ENCODE results near the gene CAST. TPM values are rescaled to one million over a fixed set of nuclear protein-coding genes. Genes with fewer than 3 reads are reported as not detected.
A peak's percentile ranks its signal among the peaks of the same experiment; 100 is the strongest.

The CAST gene
- polyA plus RNA-seq, 4 donors, result 96.7 to 228 (median 143) TPM

DNA sequence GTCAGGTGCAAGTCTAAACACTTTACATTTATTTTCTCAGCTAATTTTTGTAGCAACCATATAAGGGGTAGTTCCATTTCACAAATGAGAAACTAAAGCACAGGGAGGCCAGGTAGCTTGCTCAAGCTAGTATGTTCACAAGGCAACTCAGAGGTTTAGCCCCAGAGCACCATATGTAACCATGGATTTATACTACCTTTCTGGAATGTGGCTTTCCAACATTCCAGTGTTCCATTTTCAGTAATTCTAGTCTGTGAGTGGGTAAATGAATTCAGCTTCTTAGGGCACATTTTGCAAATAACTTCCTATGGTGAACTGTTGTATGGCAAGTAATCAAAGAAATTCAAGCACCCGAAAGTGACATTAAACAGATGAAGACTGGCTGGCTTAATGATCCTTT is 25.0 kb upstream of the CAST start:
- H3K36me3 ChIP-seq (ENCODE audit: control insufficient read depth in 3 of 3, insufficient read depth in 2 of 3, low read depth in 1 of 3, low read length in 3 of 3), result no peaks in the 10 kb centered on the region
- no peak for FAIRE-seq
- no peaks in the 10 kb centered on the region for H3K27me3 ChIP-seq (ENCODE audit: control insufficient read depth in 3 of 3, insufficient read depth in 3 of 3, low read length in 3 of 3)
- H3K4me3 ChIP-seq (ENCODE audit: low read depth in 1 of 3, low read length in 3 of 3), result no peak overlapping the region
- no peak overlapping the region for H3K27ac ChIP-seq (ENCODE audit: low read depth in 1 of 3, low read length in 2 of 3)
- no peaks in the 10 kb centered on the region for H3K9me3 ChIP-seq (ENCODE audit: control insufficient read depth in 2 of 2, insufficient read depth in 1 of 2, low read depth in 1 of 2, low read length in 1 of 2)
- DNase-seq, result no peak
- peaks cover 0 to 6% (median 0%) of the 10 kb centered on the region in 3 donors for H3K4me1 ChIP-seq (ENCODE audit: control insufficient read depth in 3 of 3, insufficient read depth in 2 of 3, low read depth in 1 of 3, low read length in 2 of 3)
- WGBS, 3 donors, result 85 to 100% (median 95%) methylated on average over 1 of the region's 1 CpG

DNA sequence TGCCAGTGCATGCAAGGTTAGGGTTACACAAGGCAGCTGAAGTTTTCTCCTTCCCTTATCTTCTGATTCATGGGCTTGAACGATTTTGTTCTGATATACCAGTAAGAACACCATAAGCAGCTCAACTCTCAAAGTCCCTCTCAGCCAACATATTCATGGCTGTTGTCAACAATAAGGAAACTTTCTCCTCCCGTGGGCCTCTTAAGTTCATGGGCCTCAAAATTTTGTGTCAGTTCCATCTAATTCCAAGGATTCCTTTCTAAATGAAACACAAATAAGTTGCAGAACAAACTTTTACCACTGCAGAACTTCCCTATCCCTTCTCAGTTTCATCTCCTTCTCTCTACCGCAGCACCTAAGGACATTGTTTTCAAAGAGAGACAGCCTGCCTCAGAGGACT is 23.6 kb upstream of the CAST start:
- FAIRE-seq, result no peak
- H3K4me1 ChIP-seq (ENCODE audit: control insufficient read depth in 3 of 3, insufficient read depth in 2 of 3, low read depth in 1 of 3, low read length in 2 of 3), result peaks cover 0 to 10% (median 0%) of the 10 kb centered on the region in 3 donors
- no peak overlapping the region for H3K4me3 ChIP-seq (ENCODE audit: low read depth in 1 of 3, low read length in 3 of 3)
- no peak overlapping the region for H3K27ac ChIP-seq (ENCODE audit: low read depth in 1 of 3, low read length in 2 of 3)
- H3K36me3 ChIP-seq (ENCODE audit: control insufficient read depth in 3 of 3, insufficient read depth in 2 of 3, low read depth in 1 of 3, low read length in 3 of 3), result no peaks in the 10 kb centered on the region
- H3K9me3 ChIP-seq (ENCODE audit: control insufficient read depth in 2 of 2, insufficient read depth in 1 of 2, low read depth in 1 of 2, low read length in 1 of 2), result no peaks in the 10 kb centered on the region
- DNase-seq, result no peak
- 70 to 77% (median 75%) methylated on average over 3 of the region's 3 CpGs for WGBS, 3 donors
- H3K27me3 ChIP-seq (ENCODE audit: control insufficient read depth in 3 of 3, insufficient read depth in 3 of 3, low read length in 3 of 3), result no peaks in the 10 kb centered on the region

DNA sequence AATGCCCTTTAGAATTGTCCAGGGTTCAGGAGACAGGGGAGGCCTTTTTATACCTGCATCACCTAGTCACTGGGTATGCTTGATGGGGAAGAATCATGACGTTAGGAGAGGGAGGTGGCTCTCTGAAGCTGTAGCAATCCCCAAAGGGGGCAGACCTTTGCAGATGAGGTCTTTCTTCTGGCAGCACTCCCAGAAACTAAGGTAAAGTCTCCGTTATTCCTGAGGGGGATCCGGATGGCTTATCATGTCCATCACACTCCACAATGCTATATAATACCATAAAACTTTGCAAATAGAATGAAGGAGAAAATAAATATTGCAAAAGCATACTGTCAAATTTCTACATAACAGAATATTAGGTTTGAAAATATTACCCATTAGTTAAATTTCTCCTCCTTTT is 21.5 kb upstream of the CAST start:
- no peak for FAIRE-seq
- WGBS, 3 donors, result 46 to 53% (median 48%) methylated on average over 3 of the region's 3 CpGs

DNA sequence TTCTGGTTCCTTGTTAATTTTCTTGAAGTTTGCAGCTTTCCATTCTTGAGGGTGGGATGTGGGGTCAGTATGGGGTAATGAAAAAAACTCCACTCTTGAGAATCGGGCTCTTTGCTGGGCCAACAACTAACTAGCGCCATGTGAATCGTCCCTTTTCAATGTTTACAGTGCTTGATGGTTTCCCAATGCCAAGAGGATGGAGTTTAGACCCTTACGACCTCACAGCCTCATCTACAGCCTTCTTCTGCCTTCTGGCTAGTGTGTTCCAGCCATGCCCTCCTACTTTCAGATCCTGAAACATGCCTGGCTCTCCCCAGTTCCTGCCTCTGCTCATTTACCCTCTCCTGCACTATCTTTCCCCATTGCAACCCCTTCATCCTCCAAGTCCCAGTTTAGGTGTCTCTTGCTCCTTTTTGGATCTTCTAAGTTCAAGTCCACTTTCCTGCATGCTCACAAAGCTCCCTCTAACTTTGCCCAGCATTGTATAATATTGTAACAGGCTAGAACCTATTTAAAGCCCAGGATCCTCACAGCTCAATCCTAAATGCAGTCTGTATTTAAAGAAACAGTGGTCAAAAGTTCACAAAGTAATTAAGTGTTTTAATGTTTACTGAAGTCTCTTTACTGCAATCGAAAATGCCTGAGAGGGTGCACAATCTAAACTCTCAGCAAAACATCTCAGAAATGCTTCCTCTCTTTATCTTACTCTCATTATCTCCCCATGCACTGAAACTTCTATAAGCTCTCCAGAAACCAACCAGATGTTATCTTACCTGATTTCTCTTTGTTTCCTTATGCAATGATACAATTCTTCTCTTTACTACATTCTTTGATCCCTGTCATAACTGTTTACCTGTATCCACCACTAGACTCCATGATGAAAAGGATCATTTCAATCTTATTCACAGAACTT is 20.6 kb upstream of the CAST start:
- Histone ChIP-seq H3K4me1 (ENCODE audit: control insufficient read depth in 3 of 3, insufficient read depth in 2 of 3, low read depth in 1 of 3, low read length in 2 of 3) (peaks cover 0 to 10% (median 0%) of the 10 kb centered on the region in 3 donors), H3K27me3 (ENCODE audit: control insufficient read depth in 3 of 3, insufficient read depth in 3 of 3, low read length in 3 of 3) (no peaks in the 10 kb centered on the region), H3K4me3 (ENCODE audit: low read depth in 1 of 3, low read length in 3 of 3) (no peak overlapping the region), H3K27ac (ENCODE audit: low read depth in 1 of 3, low read length in 2 of 3) (no peak overlapping the region), H3K36me3 (ENCODE audit: control insufficient read depth in 3 of 3, insufficient read depth in 2 of 3, low read depth in 1 of 3, low read length in 3 of 3) (no peaks in the 10 kb centered on the region), H3K9me3 (ENCODE audit: control insufficient read depth in 2 of 2, insufficient read depth in 1 of 2, low read depth in 1 of 2, low read length in 1 of 2) (no peaks in the 10 kb centered on the region)
- DNase-seq (peak in 1 of 2 donors; percentile 52), FAIRE-seq (no peak)
- WGBS, 3 donors, result 28 to 36% (median 34%) methylated on average over 5 of the region's 5 CpGs

More for the DNA sequence above, 21.5 kb upstream of the CAST start:
- no peaks in the 10 kb centered on the region for H3K36me3 ChIP-seq (ENCODE audit: control insufficient read depth in 3 of 3, insufficient read depth in 2 of 3, low read depth in 1 of 3, low read length in 3 of 3)
- H3K27ac ChIP-seq (ENCODE audit: low read depth in 1 of 3, low read length in 2 of 3), result no peak overlapping the region
- no peak overlapping the region for H3K4me3 ChIP-seq (ENCODE audit: low read depth in 1 of 3, low read length in 3 of 3)
- H3K9me3 ChIP-seq (ENCODE audit: control insufficient read depth in 2 of 2, insufficient read depth in 1 of 2, low read depth in 1 of 2, low read length in 1 of 2), result no peaks in the 10 kb centered on the region
- peaks cover 0 to 10% (median 0%) of the 10 kb centered on the region in 3 donors for H3K4me1 ChIP-seq (ENCODE audit: control insufficient read depth in 3 of 3, insufficient read depth in 2 of 3, low read depth in 1 of 3, low read length in 2 of 3)
- DNase-seq, result no peak
- H3K27me3 ChIP-seq (ENCODE audit: control insufficient read depth in 3 of 3, insufficient read depth in 3 of 3, low read length in 3 of 3), result no peaks in the 10 kb centered on the region

DNA sequence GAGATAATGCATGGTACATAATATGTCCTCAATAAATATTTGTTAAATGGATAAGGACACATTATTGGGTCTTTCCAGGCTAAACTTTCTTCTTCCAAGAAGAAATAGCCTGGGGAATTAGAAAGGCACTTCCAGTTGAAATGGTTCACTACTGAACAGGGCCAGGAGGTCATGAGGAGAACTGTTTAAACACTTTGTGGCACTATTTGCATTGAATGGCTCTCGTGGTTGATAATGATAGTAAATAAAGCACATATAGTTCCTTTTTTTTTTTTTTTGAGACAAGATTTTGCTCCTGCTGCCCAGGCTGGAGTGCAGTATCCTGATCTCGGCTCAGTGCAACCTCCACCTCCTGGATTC is 19.9 kb upstream of the CAST start:
- Histone ChIP-seq H3K27me3 (ENCODE audit: control insufficient read depth in 3 of 3, insufficient read depth in 3 of 3, low read length in 3 of 3) (no peaks in the 10 kb centered on the region), H3K4me1 (ENCODE audit: control insufficient read depth in 3 of 3, insufficient read depth in 2 of 3, low read depth in 1 of 3, low read length in 2 of 3) (peaks cover 0 to 10% (median 0%) of the 10 kb centered on the region in 3 donors), H3K36me3 (ENCODE audit: control insufficient read depth in 3 of 3, insufficient read depth in 2 of 3, low read depth in 1 of 3, low read length in 3 of 3) (no peaks in the 10 kb centered on the region), H3K4me3 (ENCODE audit: low read depth in 1 of 3, low read length in 3 of 3) (no peak overlapping the region), H3K27ac (ENCODE audit: low read depth in 1 of 3, low read length in 2 of 3) (no peak overlapping the region), H3K9me3 (ENCODE audit: control insufficient read depth in 2 of 2, insufficient read depth in 1 of 2, low read depth in 1 of 2, low read length in 1 of 2) (no peaks in the 10 kb centered on the region)
- FAIRE-seq (no peak), DNase-seq (no peak)
- 44 to 71% (median 62%) methylated on average over 2 of the region's 2 CpGs for WGBS, 3 donors

DNA sequence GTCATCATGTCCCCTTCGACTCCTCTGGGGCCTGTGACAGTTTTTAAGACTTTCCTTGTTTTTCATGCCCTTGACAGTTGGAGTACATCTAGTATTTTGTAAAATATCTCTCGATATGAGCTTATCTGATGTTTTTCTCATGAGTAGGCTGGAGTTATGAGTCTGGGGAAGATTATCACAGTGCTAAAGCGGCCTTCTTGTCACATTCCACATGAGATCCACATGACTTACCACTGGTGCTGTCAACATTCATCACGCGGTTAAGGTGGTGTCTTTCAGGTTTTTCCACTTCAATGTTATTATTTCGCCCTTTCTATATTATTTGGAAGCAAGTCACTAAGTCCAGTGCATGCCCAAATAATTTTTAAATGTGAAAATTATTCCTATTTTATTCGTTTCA is 17.1 kb upstream of the CAST start:
- no peak overlapping the region for H3K4me3 ChIP-seq (ENCODE audit: low read depth in 1 of 3, low read length in 3 of 3)
- 85 to 90% (median 86%) methylated on average over 7 of the region's 7 CpGs for WGBS, 3 donors
- FAIRE-seq, result no peak

DNA sequence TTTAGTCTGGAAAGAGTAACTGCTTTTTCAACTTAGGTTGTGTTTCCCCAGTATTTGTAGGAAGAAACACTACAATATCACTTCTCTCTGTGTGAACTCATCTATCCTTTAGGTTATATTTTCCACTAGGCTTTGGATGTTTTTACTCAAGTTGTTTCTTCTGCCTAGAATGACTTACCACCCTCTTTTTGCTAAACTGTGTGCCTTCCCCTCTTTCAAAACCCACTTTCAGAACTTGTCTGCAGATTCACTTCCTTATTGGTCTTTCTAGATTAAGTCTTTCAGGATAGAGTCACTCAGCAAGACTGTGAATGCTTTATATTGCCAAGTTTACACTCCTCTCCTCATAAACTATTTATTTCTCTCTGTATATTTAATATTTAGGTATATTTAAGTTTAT is 14.2 kb upstream of the CAST start:
- DNase-seq (no peak), FAIRE-seq (no peak)
- H3K27ac ChIP-seq (ENCODE audit: low read depth in 1 of 3, low read length in 2 of 3), result peak overlapping the region in 1 of 3 donors; percentile 0
- no peaks in the 10 kb centered on the region for H3K27me3 ChIP-seq (ENCODE audit: control insufficient read depth in 3 of 3, insufficient read depth in 3 of 3, low read length in 3 of 3)
- no peak overlapping the region for H3K4me3 ChIP-seq (ENCODE audit: low read depth in 1 of 3, low read length in 3 of 3)
- H3K4me1 ChIP-seq (ENCODE audit: control insufficient read depth in 3 of 3, insufficient read depth in 2 of 3, low read depth in 1 of 3, low read length in 2 of 3), result peaks cover 0 to 17% (median 2%) of the 10 kb centered on the region in 3 donors
- no peaks in the 10 kb centered on the region for H3K9me3 ChIP-seq (ENCODE audit: control insufficient read depth in 2 of 2, insufficient read depth in 1 of 2, low read depth in 1 of 2, low read length in 1 of 2)
- no peaks in the 10 kb centered on the region for H3K36me3 ChIP-seq (ENCODE audit: control insufficient read depth in 3 of 3, insufficient read depth in 2 of 3, low read depth in 1 of 3, low read length in 3 of 3)

More for the DNA sequence above, 17.1 kb upstream of the CAST start:
- Histone ChIP-seq H3K9me3 (ENCODE audit: control insufficient read depth in 2 of 2, insufficient read depth in 1 of 2, low read depth in 1 of 2, low read length in 1 of 2) (no peaks in the 10 kb centered on the region), H3K27me3 (ENCODE audit: control insufficient read depth in 3 of 3, insufficient read depth in 3 of 3, low read length in 3 of 3) (no peaks in the 10 kb centered on the region), H3K36me3 (ENCODE audit: control insufficient read depth in 3 of 3, insufficient read depth in 2 of 3, low read depth in 1 of 3, low read length in 3 of 3) (no peaks in the 10 kb centered on the region), H3K27ac (ENCODE audit: low read depth in 1 of 3, low read length in 2 of 3) (no peak overlapping the region), H3K4me1 (ENCODE audit: control insufficient read depth in 3 of 3, insufficient read depth in 2 of 3, low read depth in 1 of 3, low read length in 2 of 3) (peaks cover 0 to 23% (median 2%) of the 10 kb centered on the region in 3 donors)
- no peak for DNase-seq

DNA sequence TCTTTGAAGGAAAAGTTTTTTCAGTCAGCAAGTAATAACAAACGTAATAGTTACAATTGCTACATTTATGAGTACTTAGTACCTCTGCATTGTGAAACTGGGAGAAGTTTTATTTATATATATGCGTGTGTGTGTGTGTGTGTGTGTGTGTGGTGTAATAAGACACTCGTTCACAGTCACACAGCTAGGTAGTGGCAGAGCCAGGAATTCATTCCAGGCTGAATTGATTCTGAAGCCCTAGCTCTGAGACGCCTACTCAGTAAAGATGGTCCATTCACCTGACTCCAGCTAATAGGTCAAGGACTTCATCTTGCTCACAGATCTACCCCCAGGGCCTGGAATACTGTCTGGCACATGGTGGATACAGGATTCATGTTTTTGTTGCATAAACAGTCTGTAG is 13.6 kb upstream of the CAST start:
- Histone ChIP-seq H3K36me3 (ENCODE audit: control insufficient read depth in 3 of 3, insufficient read depth in 2 of 3, low read depth in 1 of 3, low read length in 3 of 3) (no peaks in the 10 kb centered on the region), H3K4me3 (ENCODE audit: low read depth in 1 of 3, low read length in 3 of 3) (no peak overlapping the region), H3K27ac (ENCODE audit: low read depth in 1 of 3, low read length in 2 of 3) (no peak overlapping the region), H3K27me3 (ENCODE audit: control insufficient read depth in 3 of 3, insufficient read depth in 3 of 3, low read length in 3 of 3) (no peaks in the 10 kb centered on the region), H3K4me1 (ENCODE audit: control insufficient read depth in 3 of 3, insufficient read depth in 2 of 3, low read depth in 1 of 3, low read length in 2 of 3) (peaks cover 0 to 17% (median 2%) of the 10 kb centered on the region in 3 donors), H3K9me3 (ENCODE audit: control insufficient read depth in 2 of 2, insufficient read depth in 1 of 2, low read depth in 1 of 2, low read length in 1 of 2) (no peaks in the 10 kb centered on the region)
- DNase-seq (no peak), FAIRE-seq (no peak)
- WGBS, 3 donors, result 50 to 58% (median 52%) methylated on average over 4 of the region's 4 CpGs

Data from small intestine (tissue), 7 donors.